ENCODE data around the gene SCN2B.

- TF ChIP-seq POLR2AphosphoS5 (IDR thresholded peaks at IDR 0.05) (no peak), EP300 (IDR thresholded peaks at IDR 0.05) (no peak)
Observed at GRCh38 chr11:118215765-118216164, 39.3 kb upstream of the SCN2B start.
